GM23338 (cell line): ENCODE results near the gene LRIT3. TPM values are rescaled to one million over a fixed set of nuclear protein-coding genes. Genes with fewer than 3 reads are reported as not detected.

Experiments
- ATAC-seq: fragments of 200-7000 bp; cut with Tn5 transposase; 3 replicates; pipeline ENCODE4 v1.9.1; 2020
- DNase-seq: peaks from one replicate; pipeline ENCODE4 v3.0.0-alpha.2; 2015; ENCODE audit warnings: low spot score
- H2AFZ ChIP-seq: fragments of 200-600 bp; sonication (generic); 2 replicates; pipeline ENCODE4 v1.8.0; 2016; ENCODE audit warnings: antibody characterized with exemption, mild to moderate bottlenecking, moderate library complexity
- H3F3A ChIP-seq: fragments of 200-600 bp; sonication (generic); replicated peaks from 2 replicates; pipeline ENCODE4 v1.8.0; 2017; ENCODE audit warnings: antibody characterized with exemption, mixed run types, low read depth
- H3K27ac ChIP-seq: fragments of 200-600 bp; sonication (generic); 2 replicates; pipeline ENCODE4 v1.6.1; 2016; ENCODE audit warnings: low read depth
- H3K27me3 ChIP-seq: fragments of 200-600 bp; sonication (generic); 2 replicates; pipeline ENCODE4 v1.8.0; 2016; ENCODE audit warnings: mild to moderate bottlenecking, mixed run types, moderate library complexity; ENCODE audit not compliant: insufficient read depth
- H3K36me3 ChIP-seq: fragments of 200-600 bp; sonication (generic); 2 replicates; pipeline ENCODE4 v1.8.0; 2016; ENCODE audit warnings: mild to moderate bottlenecking; ENCODE audit not compliant: insufficient read depth
- H3K4me1 ChIP-seq: fragments of 200-600 bp; sonication (generic); 2 replicates; pipeline ENCODE4 v1.8.0; 2016; ENCODE audit warnings: mild to moderate bottlenecking, moderate library complexity; ENCODE audit not compliant: insufficient read depth
- H3K4me2 ChIP-seq: fragments of 200-600 bp; sonication (generic); 2 replicates; pipeline ENCODE4 v1.7.1; 2017; ENCODE audit warnings: mixed run types
- H3K4me3 ChIP-seq: fragments of 200-600 bp; sonication (generic); 2 replicates; pipeline ENCODE4 v1.6.1; 2016; ENCODE audit warnings: mixed run types
- H3K79me2 ChIP-seq: fragments of 200-600 bp; sonication (generic); replicated peaks from 2 replicates; pipeline ENCODE4 v1.8.0; 2017; ENCODE audit warnings: mild to moderate bottlenecking; ENCODE audit not compliant: insufficient read depth
- H3K9me2 ChIP-seq: fragments of 200-600 bp; sonication (generic); 2 replicates; pipeline ENCODE4 v1.8.0; 2017; ENCODE audit not compliant: insufficient read depth
- H4K20me1 ChIP-seq: fragments of 200-600 bp; sonication (generic); replicated peaks from 2 replicates; pipeline ENCODE4 v1.8.0; 2017; ENCODE audit warnings: mild to moderate bottlenecking; ENCODE audit not compliant: insufficient read depth
- H3K27ac Mint-ChIP-seq: 2 replicates; pipeline ENCODE4 v1.8.0; 2020; ENCODE audit warnings: inconsistent platforms, mild to moderate bottlenecking, moderate library complexity, mixed read lengths
- H3K27me3 Mint-ChIP-seq: 3 replicates; pipeline ENCODE4 v1.8.0; 2022; ENCODE audit warnings: low read depth, mild to moderate bottlenecking, moderate library complexity, mixed read lengths, inconsistent platforms; ENCODE audit not compliant: insufficient read depth, poor library complexity
- H3K36me3 Mint-ChIP-seq: 3 replicates; pipeline ENCODE4 v1.8.0; 2021; ENCODE audit warnings: low read depth, mild to moderate bottlenecking, inconsistent platforms, moderate library complexity, mixed read lengths
- H3K4me1 Mint-ChIP-seq: 3 replicates; pipeline ENCODE4 v1.8.0; 2020; ENCODE audit warnings: mild to moderate bottlenecking, inconsistent platforms, mixed read lengths
- H3K4me3 Mint-ChIP-seq: 3 replicates; pipeline ENCODE4 v1.8.0; 2021; ENCODE audit warnings: moderate library complexity, mild to moderate bottlenecking, inconsistent platforms, mixed read lengths
- H3K9me3 Mint-ChIP-seq: 3 replicates; pipeline ENCODE4 v1.8.0; 2020; ENCODE audit warnings: moderate library complexity, mild to moderate bottlenecking, inconsistent platforms, mixed read lengths
- CREB1 ChIP-seq: fragments of 250-450 bp; sonication (Bioruptor Pico); IDR thresholded peaks from 2 replicates; pipeline ENCODE4 v1.5.0; 2020; ENCODE audit warnings: low read depth, mild to moderate bottlenecking, moderate library complexity
- EZH2 ChIP-seq: fragments of 200-600 bp; sonication (generic); IDR thresholded peaks from one replicate; pipeline ENCODE4 v1.8.0; 2017; ENCODE audit warnings: antibody characterized with exemption, mild to moderate bottlenecking, low read depth; ENCODE audit not compliant: unreplicated experiment
- EZH2phosphoT487 ChIP-seq: fragments of 200-600 bp; sonication (generic); IDR thresholded peaks from one replicate; pipeline ENCODE4 v1.8.1; 2018; ENCODE audit warnings: antibody characterized with exemption; ENCODE audit not compliant: unreplicated experiment
- JUNB ChIP-seq: IDR thresholded peaks from one replicate; pipeline ENCODE4 v1.6.1; 2016; ENCODE audit warnings: antibody characterized with exemption; ENCODE audit not compliant: unreplicated experiment
- NANOG ChIP-seq: IDR thresholded peaks from 2 replicates; pipeline ENCODE4 v1.6.1; 2016; ENCODE audit warnings: antibody characterized with exemption, borderline replicate concordance
- POLR2AphosphoS5 ChIP-seq: IDR thresholded peaks from 2 replicates; pipeline ENCODE4 v1.6.1; 2016; ENCODE audit warnings: antibody characterized with exemption, low read depth
- STAT1 ChIP-seq: IDR thresholded peaks from one replicate; pipeline ENCODE4 v1.6.1; 2016; ENCODE audit warnings: antibody characterized with exemption; ENCODE audit not compliant: unreplicated experiment
- ZNF114 ChIP-seq: fragments of 250-450 bp; sonication (Bioruptor Pico); IDR thresholded peaks from 2 replicates; pipeline ENCODE4 v1.5.0; 2020; ENCODE audit warnings: mild to moderate bottlenecking, moderate library complexity
- ZNF331 ChIP-seq: fragments of 250-450 bp; sonication (Bioruptor Pico); IDR thresholded peaks from 2 replicates; pipeline ENCODE4 v1.5.0; 2020; ENCODE audit warnings: low read depth, mild to moderate bottlenecking, moderate library complexity
- polyA plus RNA-seq: library from polyadenylated mRNA; unstranded; fragments of >200 nt; fragmentation: Nextera tagmentation; extraction: Ambion mirVana; gene quantifications from 2 replicates; pipeline ENCODE4 v1.2.1, GENCODE V29; 2016
- total RNA-seq: library from RNA; depleted of rRNA; stranded (reverse); fragments of >200 nt; shearing (Covaris generic); gene quantifications from 2 replicates; pipeline ENCODE4 v1.2.3, GENCODE V29; 2014
- TF ChIP-seq, protein P1 (sequence below): IDR thresholded peaks from one replicate; pipeline ENCODE4 v1.6.1; 2018; ENCODE audit warnings: antibody characterized with exemption; ENCODE audit not compliant: unreplicated experiment
- TF ChIP-seq, protein P2 (sequence below): IDR thresholded peaks from 2 replicates; pipeline ENCODE4 v1.6.1; 2016; ENCODE audit warnings: antibody characterized with exemption
- TF ChIP-seq, protein P3 (sequence below), 2 experiments: fragments of 200-600 bp in 1 of 2; sonication (generic) in 1 of 2; conservative IDR thresholded peaks; 2 replicates each; pipeline versions ENCODE4 v1.5.1 to v1.6.1; 2016 to 2017; ENCODE audit warnings: antibody characterized with exemption in 2 of 2, low read depth in 2 of 2, mild to moderate bottlenecking in 2 of 2, moderate library complexity in 1 of 2
- TF ChIP-seq, protein P4 (sequence below): fragments of 250-450 bp; sonication (Bioruptor Pico); IDR thresholded peaks from 2 replicates; pipeline ENCODE4 v1.5.0; 2020; ENCODE audit warnings: mild to moderate bottlenecking, moderate library complexity

The LRIT3 gene
- total and polyA plus RNA-seq, 2 experiments from 2014 or later: 0.14 TPM; not detected in 1

DNA sequence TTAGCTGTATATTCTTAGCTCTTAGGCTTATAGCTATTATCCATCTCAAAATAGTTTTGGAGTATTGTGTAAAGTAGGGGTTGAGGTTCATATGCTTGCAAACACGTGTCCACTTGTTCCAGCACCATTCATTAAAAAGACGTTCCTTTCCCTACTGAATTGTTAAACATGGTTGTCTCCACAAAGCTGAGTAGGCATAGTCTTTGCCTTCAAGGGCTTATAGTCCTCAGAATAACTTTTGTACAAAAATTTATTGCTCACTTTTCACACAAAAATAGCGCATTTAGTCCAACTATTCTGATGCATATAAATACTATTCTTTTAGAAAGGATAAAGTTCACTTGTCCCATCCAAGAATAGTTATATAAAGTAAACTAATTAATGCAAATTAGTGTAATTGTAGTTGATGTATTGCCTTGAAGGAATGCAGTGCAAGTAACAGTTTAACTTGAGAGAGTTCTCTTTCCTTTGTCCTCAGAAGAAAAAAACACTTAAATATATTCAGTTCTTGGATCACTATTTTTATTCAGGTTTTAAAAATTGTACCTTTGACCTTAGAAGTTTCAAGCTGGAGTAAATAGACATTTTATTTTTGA lies 14.1 kb downstream of the LRIT3 start:
- Histone ChIP-seq H3K27ac (no peak overlapping the region), H3K36me3 (no peaks in the 10 kb centered on the region), H3K27me3 (no peaks in the 10 kb centered on the region), H2AFZ (no peak overlapping the region), H3F3A (no peaks in the 10 kb centered on the region), H3K79me2 (no peaks in the 10 kb centered on the region), H3K9me2 (no peaks in the 10 kb centered on the region), H4K20me1 (no peaks in the 10 kb centered on the region), H3K4me2 (no peak overlapping the region), H3K4me1 (no peaks in the 10 kb centered on the region), H3K4me3 (no peak overlapping the region)
- TF ChIP-seq EZH2phosphoT487 (no peak), ZNF114 (CRISPR knock-in tag) (no peak), POLR2AphosphoS5 (no peak), NANOG (no peak), STAT1 (no peak), CREB1 (CRISPR knock-in tag) (no peak), EZH2 (no peak), ZNF331 (CRISPR knock-in tag) (no peak), JUNB (no peak)
- TF ChIP-seq, protein P1, sequence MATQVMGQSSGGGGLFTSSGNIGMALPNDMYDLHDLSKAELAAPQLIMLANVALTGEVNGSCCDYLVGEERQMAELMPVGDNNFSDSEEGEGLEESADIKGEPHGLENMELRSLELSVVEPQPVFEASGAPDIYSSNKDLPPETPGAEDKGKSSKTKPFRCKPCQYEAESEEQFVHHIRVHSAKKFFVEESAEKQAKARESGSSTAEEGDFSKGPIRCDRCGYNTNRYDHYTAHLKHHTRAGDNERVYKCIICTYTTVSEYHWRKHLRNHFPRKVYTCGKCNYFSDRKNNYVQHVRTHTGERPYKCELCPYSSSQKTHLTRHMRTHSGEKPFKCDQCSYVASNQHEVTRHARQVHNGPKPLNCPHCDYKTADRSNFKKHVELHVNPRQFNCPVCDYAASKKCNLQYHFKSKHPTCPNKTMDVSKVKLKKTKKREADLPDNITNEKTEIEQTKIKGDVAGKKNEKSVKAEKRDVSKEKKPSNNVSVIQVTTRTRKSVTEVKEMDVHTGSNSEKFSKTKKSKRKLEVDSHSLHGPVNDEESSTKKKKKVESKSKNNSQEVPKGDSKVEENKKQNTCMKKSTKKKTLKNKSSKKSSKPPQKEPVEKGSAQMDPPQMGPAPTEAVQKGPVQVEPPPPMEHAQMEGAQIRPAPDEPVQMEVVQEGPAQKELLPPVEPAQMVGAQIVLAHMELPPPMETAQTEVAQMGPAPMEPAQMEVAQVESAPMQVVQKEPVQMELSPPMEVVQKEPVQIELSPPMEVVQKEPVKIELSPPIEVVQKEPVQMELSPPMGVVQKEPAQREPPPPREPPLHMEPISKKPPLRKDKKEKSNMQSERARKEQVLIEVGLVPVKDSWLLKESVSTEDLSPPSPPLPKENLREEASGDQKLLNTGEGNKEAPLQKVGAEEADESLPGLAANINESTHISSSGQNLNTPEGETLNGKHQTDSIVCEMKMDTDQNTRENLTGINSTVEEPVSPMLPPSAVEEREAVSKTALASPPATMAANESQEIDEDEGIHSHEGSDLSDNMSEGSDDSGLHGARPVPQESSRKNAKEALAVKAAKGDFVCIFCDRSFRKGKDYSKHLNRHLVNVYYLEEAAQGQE: no peak
- TF ChIP-seq, protein P2, sequence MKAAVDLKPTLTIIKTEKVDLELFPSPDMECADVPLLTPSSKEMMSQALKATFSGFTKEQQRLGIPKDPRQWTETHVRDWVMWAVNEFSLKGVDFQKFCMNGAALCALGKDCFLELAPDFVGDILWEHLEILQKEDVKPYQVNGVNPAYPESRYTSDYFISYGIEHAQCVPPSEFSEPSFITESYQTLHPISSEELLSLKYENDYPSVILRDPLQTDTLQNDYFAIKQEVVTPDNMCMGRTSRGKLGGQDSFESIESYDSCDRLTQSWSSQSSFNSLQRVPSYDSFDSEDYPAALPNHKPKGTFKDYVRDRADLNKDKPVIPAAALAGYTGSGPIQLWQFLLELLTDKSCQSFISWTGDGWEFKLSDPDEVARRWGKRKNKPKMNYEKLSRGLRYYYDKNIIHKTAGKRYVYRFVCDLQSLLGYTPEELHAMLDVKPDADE: no peak
- TF ChIP-seq, protein P3, sequence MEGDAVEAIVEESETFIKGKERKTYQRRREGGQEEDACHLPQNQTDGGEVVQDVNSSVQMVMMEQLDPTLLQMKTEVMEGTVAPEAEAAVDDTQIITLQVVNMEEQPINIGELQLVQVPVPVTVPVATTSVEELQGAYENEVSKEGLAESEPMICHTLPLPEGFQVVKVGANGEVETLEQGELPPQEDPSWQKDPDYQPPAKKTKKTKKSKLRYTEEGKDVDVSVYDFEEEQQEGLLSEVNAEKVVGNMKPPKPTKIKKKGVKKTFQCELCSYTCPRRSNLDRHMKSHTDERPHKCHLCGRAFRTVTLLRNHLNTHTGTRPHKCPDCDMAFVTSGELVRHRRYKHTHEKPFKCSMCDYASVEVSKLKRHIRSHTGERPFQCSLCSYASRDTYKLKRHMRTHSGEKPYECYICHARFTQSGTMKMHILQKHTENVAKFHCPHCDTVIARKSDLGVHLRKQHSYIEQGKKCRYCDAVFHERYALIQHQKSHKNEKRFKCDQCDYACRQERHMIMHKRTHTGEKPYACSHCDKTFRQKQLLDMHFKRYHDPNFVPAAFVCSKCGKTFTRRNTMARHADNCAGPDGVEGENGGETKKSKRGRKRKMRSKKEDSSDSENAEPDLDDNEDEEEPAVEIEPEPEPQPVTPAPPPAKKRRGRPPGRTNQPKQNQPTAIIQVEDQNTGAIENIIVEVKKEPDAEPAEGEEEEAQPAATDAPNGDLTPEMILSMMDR (conservative IDR thresholded peaks at IDR 0.05; ENCODE audit: low read depth in 2 of 2): no peak
- TF ChIP-seq, protein P4, sequence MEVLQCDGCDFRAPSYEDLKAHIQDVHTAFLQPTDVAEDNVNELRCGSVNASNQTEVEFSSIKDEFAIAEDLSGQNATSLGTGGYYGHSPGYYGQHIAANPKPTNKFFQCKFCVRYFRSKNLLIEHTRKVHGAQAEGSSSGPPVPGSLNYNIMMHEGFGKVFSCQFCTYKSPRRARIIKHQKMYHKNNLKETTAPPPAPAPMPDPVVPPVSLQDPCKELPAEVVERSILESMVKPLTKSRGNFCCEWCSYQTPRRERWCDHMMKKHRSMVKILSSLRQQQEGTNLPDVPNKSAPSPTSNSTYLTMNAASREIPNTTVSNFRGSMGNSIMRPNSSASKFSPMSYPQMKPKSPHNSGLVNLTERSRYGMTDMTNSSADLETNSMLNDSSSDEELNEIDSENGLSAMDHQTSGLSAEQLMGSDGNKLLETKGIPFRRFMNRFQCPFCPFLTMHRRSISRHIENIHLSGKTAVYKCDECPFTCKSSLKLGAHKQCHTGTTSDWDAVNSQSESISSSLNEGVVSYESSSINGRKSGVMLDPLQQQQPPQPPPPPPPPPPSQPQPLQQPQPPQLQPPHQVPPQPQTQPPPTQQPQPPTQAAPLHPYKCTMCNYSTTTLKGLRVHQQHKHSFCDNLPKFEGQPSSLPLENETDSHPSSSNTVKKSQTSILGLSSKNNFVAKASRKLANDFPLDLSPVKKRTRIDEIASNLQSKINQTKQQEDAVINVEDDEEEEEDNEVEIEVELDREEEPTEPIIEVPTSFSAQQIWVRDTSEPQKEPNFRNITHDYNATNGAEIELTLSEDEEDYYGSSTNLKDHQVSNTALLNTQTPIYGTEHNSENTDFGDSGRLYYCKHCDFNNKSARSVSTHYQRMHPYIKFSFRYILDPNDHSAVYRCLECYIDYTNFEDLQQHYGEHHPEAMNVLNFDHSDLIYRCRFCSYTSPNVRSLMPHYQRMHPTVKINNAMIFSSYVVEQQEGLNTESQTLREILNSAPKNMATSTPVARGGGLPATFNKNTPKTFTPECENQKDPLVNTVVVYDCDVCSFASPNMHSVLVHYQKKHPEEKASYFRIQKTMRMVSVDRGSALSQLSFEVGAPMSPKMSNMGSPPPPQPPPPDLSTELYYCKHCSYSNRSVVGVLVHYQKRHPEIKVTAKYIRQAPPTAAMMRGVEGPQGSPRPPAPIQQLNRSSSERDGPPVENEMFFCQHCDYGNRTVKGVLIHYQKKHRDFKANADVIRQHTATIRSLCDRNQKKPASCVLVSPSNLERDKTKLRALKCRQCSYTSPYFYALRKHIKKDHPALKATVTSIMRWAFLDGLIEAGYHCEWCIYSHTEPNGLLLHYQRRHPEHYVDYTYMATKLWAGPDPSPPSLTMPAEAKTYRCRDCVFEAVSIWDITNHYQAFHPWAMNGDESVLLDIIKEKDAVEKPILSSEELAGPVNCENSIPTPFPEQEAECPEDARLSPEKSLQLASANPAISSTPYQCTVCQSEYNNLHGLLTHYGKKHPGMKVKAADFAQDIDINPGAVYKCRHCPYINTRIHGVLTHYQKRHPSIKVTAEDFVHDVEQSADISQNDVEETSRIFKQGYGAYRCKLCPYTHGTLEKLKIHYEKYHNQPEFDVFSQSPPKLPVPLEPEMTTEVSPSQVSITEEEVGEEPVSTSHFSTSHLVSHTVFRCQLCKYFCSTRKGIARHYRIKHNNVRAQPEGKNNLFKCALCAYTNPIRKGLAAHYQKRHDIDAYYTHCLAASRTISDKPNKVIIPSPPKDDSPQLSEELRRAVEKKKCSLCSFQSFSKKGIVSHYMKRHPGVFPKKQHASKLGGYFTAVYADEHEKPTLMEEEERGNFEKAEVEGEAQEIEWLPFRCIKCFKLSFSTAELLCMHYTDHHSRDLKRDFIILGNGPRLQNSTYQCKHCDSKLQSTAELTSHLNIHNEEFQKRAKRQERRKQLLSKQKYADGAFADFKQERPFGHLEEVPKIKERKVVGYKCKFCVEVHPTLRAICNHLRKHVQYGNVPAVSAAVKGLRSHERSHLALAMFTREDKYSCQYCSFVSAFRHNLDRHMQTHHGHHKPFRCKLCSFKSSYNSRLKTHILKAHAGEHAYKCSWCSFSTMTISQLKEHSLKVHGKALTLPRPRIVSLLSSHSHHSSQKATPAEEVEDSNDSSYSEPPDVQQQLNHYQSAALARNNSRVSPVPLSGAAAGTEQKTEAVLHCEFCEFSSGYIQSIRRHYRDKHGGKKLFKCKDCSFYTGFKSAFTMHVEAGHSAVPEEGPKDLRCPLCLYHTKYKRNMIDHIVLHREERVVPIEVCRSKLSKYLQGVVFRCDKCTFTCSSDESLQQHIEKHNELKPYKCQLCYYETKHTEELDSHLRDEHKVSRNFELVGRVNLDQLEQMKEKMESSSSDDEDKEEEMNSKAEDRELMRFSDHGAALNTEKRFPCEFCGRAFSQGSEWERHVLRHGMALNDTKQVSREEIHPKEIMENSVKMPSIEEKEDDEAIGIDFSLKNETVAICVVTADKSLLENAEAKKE (CRISPR knock-in tag): no peak
- no peaks in the 10 kb centered on the region for H3K27me3 Mint-ChIP-seq
- no peaks in the 10 kb centered on the region; the same call in 2 of the 3 replicates for H3K36me3 Mint-ChIP-seq
- no peak overlapping the region for H3K4me3 Mint-ChIP-seq
- DNase-seq: no peak
- H3K9me3 Mint-ChIP-seq: peaks cover 18% of the 10 kb centered on the region; the same call in 2 of the 3 replicates
- H3K4me1 Mint-ChIP-seq: peaks cover 8% of the 10 kb centered on the region; the same call in 2 of the 3 replicates
- H3K27ac Mint-ChIP-seq: no peak overlapping the region
- ATAC-seq: no peak
